ENCODE data around the gene RPL36AL. TPM values are rescaled to one million over a fixed set of nuclear protein-coding genes. Genes with fewer than 3 reads are reported as not detected.
"Not testable (repeated sequence)": the region's sequence is repeated elsewhere in the genome, so short reads cannot be mapped to it uniquely, and the experiment has no call there.

Gene RPL36AL
- polyA plus RNA-seq, 1 donor (not counting 4 experiments of a cell fraction or from before 2014, with no cell fraction given) = 327 TPM

DNA sequence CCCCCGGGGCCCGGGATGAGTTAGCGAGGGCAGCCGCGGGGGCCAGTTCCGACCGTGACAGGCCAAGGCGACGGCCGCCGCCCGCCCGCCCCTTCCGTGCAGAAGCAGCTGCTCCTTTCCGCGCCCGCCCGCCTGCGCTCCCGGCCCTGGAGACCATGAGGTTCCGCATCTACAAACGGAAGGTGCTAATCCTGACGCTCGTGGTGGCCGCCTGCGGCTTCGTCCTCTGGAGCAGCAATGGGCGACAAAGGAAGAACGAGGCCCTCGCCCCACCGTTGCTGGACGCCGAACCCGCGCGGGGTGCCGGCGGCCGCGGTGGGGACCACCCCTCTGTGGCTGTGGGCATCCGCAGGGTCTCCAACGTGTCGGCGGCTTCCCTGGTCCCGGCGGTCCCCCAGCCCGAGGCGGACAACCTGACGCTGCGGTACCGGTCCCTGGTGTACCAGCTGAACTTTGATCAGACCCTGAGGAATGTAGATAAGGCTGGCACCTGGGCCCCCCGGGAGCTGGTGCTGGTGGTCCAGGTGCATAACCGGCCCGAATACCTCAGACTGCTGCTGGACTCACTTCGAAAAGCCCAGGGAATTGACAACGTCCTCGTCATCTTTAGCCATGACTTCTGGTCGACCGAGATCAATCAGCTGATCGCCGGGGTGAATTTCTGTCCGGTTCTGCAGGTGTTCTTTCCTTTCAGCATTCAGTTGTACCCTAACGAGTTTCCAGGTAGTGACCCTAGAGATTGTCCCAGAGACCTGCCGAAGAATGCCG is 872 bp upstream of the RPL36AL start:
- no peak for DNase-seq (ENCODE audit: low read depth, low spot score)
- Histone ChIP-seq H4K20me1 (ENCODE audit: control insufficient read depth, extremely low read depth, insufficient read depth, low read length) (peaks cover 7% of the 10 kb centered on the region), H3K4me1 (ENCODE audit: control insufficient read depth, extremely low read depth, insufficient read depth, low read length) (peaks cover 46% of the 10 kb centered on the region), H3K9me1 (ENCODE audit: control insufficient read depth, extremely low read depth, insufficient read depth, low read length) (no peaks in the 10 kb centered on the region), H2AFZ (ENCODE audit: control insufficient read depth, low read length) (peak overlapping the region; percentile 79), H3K4me3 (ENCODE audit: control insufficient read depth in 2 of 3, extremely low read depth in 1 of 3, insufficient read depth in 2 of 3, low read depth in 1 of 3, low read length in 3 of 3) (peak overlapping the region; percentile 77 to 100 (median 100)), H3K27me3 (ENCODE audit: control insufficient read depth, extremely low read depth, insufficient read depth, low read length) (no peaks in the 10 kb centered on the region), H3K9ac (ENCODE audit: control insufficient read depth, extremely low read depth, insufficient read depth, low read length) (peak overlapping the region; percentile 100), H3K36me3 (ENCODE audit: control insufficient read depth in 2 of 2, extremely low read depth in 1 of 2, insufficient read depth in 2 of 2, low read length in 2 of 2) (peaks cover 2 to 12% of the 10 kb centered on the region in 2 experiments), H3K79me2 (ENCODE audit: control insufficient read depth, insufficient read depth, low read length) (peaks cover 63% of the 10 kb centered on the region), H3K9me3 (ENCODE audit: control insufficient read depth, low read depth, low read length) (no peaks in the 10 kb centered on the region), H3K4me2 (ENCODE audit: control insufficient read depth, extremely low read depth, insufficient read depth, low read depth, low read length) (peak overlapping the region; percentile 100), H3K27ac (ENCODE audit: control insufficient read depth, insufficient read depth, low read length) (peak overlapping the region; percentile 99)
- FAIRE-seq = no peak
- dilution Hi-C loops (cut with MboI; ENCODE audit: extremely low pct_ligation_motif_present, low sequenced_read_pairs) = no loop called here
- no peak for TF ChIP-seq EZH2 (IDR thresholded peaks at IDR 0.05; ENCODE audit: low read length)
- TF ChIP-seq, protein P1, sequence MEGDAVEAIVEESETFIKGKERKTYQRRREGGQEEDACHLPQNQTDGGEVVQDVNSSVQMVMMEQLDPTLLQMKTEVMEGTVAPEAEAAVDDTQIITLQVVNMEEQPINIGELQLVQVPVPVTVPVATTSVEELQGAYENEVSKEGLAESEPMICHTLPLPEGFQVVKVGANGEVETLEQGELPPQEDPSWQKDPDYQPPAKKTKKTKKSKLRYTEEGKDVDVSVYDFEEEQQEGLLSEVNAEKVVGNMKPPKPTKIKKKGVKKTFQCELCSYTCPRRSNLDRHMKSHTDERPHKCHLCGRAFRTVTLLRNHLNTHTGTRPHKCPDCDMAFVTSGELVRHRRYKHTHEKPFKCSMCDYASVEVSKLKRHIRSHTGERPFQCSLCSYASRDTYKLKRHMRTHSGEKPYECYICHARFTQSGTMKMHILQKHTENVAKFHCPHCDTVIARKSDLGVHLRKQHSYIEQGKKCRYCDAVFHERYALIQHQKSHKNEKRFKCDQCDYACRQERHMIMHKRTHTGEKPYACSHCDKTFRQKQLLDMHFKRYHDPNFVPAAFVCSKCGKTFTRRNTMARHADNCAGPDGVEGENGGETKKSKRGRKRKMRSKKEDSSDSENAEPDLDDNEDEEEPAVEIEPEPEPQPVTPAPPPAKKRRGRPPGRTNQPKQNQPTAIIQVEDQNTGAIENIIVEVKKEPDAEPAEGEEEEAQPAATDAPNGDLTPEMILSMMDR (optimal IDR thresholded peaks at IDR 0.05 in 1 of 3, IDR thresholded peaks at IDR 0.05 in 1 of 3, conservative IDR thresholded peaks at IDR 0.05 in 1 of 3; ENCODE audit: extremely low read depth in 1 of 3, insufficient read depth in 2 of 3, low read length in 3 of 3) = no peak

DNA sequence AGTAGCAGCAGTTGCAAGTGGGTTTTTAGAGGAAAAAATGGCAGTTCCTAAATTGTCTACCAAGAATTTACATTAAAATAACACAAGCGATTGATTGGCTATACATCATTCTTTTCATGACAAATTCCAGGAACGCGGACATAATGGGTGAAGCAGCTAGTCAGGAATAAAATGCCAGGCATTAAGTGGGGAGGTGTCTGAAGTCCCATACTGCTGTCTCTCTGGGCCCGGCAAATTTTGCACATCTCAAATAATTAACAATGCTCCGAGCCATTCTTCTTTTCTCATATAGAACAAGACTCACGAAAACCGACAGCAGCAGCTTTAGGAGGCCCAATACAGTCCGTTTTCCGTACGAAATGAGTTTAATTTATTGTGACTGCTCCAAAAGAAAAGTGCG is 696 bp downstream of the RPL36AL start:
- dilution Hi-C loops (cut with MboI; ENCODE audit: extremely low pct_ligation_motif_present, low sequenced_read_pairs) = no loop called here
- no peaks in the 10 kb centered on the region for H3K27me3 ChIP-seq (ENCODE audit: control insufficient read depth, extremely low read depth, insufficient read depth, low read length)
- DNase-seq (ENCODE audit: low read depth, low spot score) (no peak), FAIRE-seq (no peak)
- no peaks in the 10 kb centered on the region for H3K9me3 ChIP-seq (ENCODE audit: control insufficient read depth, low read depth, low read length)
- peaks cover 50% of the 10 kb centered on the region for H3K4me1 ChIP-seq (ENCODE audit: control insufficient read depth, extremely low read depth, insufficient read depth, low read length)
- peak overlapping the region; percentile 100 for H3K9ac ChIP-seq (ENCODE audit: control insufficient read depth, extremely low read depth, insufficient read depth, low read length)
- H4K20me1 ChIP-seq (ENCODE audit: control insufficient read depth, extremely low read depth, insufficient read depth, low read length) = peaks cover 7% of the 10 kb centered on the region
- TF ChIP-seq, protein P1 (optimal IDR thresholded peaks at IDR 0.05 in 1 of 3, IDR thresholded peaks at IDR 0.05 in 1 of 3, conservative IDR thresholded peaks at IDR 0.05 in 1 of 3; ENCODE audit: extremely low read depth in 1 of 3, insufficient read depth in 2 of 3, low read length in 3 of 3) = no peak
- peak overlapping the region; percentile 99 for H3K27ac ChIP-seq (ENCODE audit: control insufficient read depth, insufficient read depth, low read length)
- no peak overlapping the region for H2AFZ ChIP-seq (ENCODE audit: control insufficient read depth, low read length)
- H3K9me1 ChIP-seq (ENCODE audit: control insufficient read depth, extremely low read depth, insufficient read depth, low read length) = no peaks in the 10 kb centered on the region
- H3K36me3 ChIP-seq (ENCODE audit: control insufficient read depth in 2 of 2, extremely low read depth in 1 of 2, insufficient read depth in 2 of 2, low read length in 2 of 2) = peaks cover 2 to 9% of the 10 kb centered on the region in 2 experiments
- peak overlapping the region; percentile 79 for H3K4me2 ChIP-seq (ENCODE audit: control insufficient read depth, extremely low read depth, insufficient read depth, low read depth, low read length)
- H3K79me2 ChIP-seq (ENCODE audit: control insufficient read depth, insufficient read depth, low read length) = peaks cover 57% of the 10 kb centered on the region
- H3K4me3 ChIP-seq (ENCODE audit: control insufficient read depth in 2 of 3, extremely low read depth in 1 of 3, insufficient read depth in 2 of 3, low read depth in 1 of 3, low read length in 3 of 3) = peak overlapping the region; percentile 77 to 100 (median 100)

DNA sequence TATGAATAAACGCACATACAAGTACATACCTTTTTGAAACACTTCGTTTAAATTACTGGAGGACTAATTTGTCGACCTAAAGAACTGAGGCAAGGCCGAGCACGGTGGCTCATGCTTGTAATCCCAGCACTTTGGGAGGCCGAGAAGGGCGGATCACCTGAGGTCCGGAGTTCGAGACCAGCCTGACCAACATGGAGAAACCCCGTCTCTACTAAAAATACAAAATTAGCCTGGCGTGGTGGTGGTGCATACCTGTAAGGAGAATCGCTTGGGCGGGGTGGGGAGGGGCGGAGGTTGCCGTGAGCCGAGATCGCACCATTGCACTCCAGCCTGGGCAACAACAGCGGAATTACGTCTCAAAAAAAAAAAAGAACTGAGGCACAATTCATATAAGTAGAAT is 1.2 kb downstream of the RPL36AL start:
- DNase-seq (ENCODE audit: low read depth, low spot score); H3K9me1 ChIP-seq (ENCODE audit: control insufficient read depth, extremely low read depth, insufficient read depth, low read length); FAIRE-seq; H4K20me1 ChIP-seq (ENCODE audit: control insufficient read depth, extremely low read depth, insufficient read depth, low read length); H3K9me3 ChIP-seq (ENCODE audit: control insufficient read depth, low read depth, low read length); H3K36me3 ChIP-seq (ENCODE audit: control insufficient read depth in 2 of 2, extremely low read depth in 1 of 2, insufficient read depth in 2 of 2, low read length in 2 of 2); H3K27me3 ChIP-seq (ENCODE audit: control insufficient read depth, extremely low read depth, insufficient read depth, low read length); dilution Hi-C loops (cut with MboI; ENCODE audit: extremely low pct_ligation_motif_present, low sequenced_read_pairs); H2AFZ ChIP-seq (ENCODE audit: control insufficient read depth, low read length): not testable (repeated sequence)
- Histone ChIP-seq H3K9ac (ENCODE audit: control insufficient read depth, extremely low read depth, insufficient read depth, low read length) (peak overlapping the region; percentile 100), H3K79me2 (ENCODE audit: control insufficient read depth, insufficient read depth, low read length) (peaks cover 57% of the 10 kb centered on the region), H3K4me1 (ENCODE audit: control insufficient read depth, extremely low read depth, insufficient read depth, low read length) (peaks cover 47% of the 10 kb centered on the region), H3K27ac (ENCODE audit: control insufficient read depth, insufficient read depth, low read length) (peak overlapping the region; percentile 99), H3K4me3 (ENCODE audit: control insufficient read depth in 2 of 3, extremely low read depth in 1 of 3, insufficient read depth in 2 of 3, low read depth in 1 of 3, low read length in 3 of 3) (peak overlapping the region; percentile 77 to 100 (median 100)), H3K4me2 (ENCODE audit: control insufficient read depth, extremely low read depth, insufficient read depth, low read depth, low read length) (peak overlapping the region; percentile 79)

Data from keratinocyte (primary cell).